Measurements from ENCODE around the gene SPOCD1. TPM values are rescaled to one million over a fixed set of nuclear protein-coding genes. Genes with fewer than 3 reads are reported as not detected.

SPOCD1 gene
- total and polyA plus RNA-seq, 8 donors, result 0.32 to 10.9 (median 0.55) TPM

DNA sequence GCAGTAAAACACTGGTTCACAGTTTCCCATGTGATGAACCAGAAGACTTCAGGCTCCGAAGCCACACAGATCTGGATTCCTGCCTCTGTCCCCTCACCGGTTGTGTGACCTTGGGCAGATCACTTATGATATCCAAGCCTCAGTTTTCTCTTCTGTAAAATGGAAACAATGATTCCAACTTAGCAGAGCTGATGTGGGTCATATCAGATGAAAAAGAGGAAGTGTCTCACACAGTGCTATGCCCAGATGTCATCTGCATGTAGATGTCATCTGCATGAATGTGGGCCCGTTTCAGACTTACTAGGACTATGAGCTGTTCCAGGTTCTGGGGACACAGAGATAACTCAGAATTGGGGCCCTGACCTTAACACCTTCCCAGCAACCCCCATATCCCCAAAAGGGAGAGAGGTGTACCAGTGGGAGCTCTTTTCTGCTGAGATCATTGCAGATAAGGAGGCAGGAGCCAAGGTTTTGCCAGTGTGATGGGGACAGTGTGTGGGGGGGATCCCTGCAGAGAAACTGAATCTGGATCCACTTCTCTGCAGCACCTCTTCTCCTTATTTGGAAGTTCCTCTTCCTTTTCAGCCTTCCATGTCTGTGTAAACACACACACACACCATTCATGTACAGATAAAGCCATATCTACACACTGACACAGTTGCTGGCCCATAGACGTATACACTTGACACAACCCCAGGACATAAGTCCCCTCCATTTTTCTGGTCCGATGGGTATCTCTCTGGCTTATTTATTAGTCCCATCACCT lies 46.7 kb downstream of the SPOCD1 start:
- Histone ChIP-seq H3K36me3 (no peaks in the 10 kb centered on the region), H3K4me1 (peaks cover 7 to 23% of the 10 kb centered on the region in 2 donors), H3K9me3 (no peaks in the 10 kb centered on the region), H3K27me3 (peaks cover 33 to 97% of the 10 kb centered on the region in 2 donors), H3K4me3 (no peak overlapping the region), H3K27ac (no peak overlapping the region)
- intact Hi-C loops (cut with DNase I), result no loop called here
- no peak for DNase-seq
- ATAC-seq, result no peak
- TF ChIP-seq CTCF (IDR thresholded peaks at IDR 0.05), result no peak

DNA sequence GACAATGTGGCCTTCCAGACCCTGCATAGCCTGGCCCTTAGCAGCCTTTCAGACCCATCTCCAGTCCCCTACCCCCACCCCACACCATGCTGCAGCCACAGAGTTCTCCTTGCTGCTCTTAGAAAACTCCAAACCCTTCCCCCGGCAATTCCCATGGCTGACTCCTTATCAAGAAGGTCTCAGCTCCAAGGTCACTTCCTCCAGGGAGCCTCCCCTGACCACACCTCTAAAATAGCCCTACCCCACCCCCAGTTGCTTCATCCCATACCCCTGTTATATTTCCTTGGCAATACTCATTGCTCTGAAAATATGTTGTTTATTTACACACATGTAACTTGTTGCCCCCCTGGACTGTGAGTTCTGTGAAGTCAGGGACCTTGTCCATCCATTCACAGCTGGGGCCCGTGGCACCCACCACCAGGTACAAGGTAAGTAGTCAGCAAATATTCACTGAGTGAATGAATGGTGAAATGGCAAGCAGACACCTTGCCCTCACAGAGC lies 47.4 kb downstream of the SPOCD1 start:
- peaks cover 27 to 95% of the 10 kb centered on the region in 2 donors for H3K27me3 ChIP-seq
- no peaks in the 10 kb centered on the region for H3K9me3 ChIP-seq
- ATAC-seq, result no peak
- intact Hi-C loops (cut with DNase I), result no loop called here
- DNase-seq, result no peak
- no peaks in the 10 kb centered on the region for H3K36me3 ChIP-seq
- no peak overlapping the region for H3K27ac ChIP-seq
- H3K4me3 ChIP-seq, result no peak overlapping the region
- no peak for TF ChIP-seq CTCF (IDR thresholded peaks at IDR 0.05)
- peaks cover 7 to 27% of the 10 kb centered on the region in 2 donors for H3K4me1 ChIP-seq

- Histone ChIP-seq H3K27ac (no peak overlapping the region), H3K9me3 (no peaks in the 10 kb centered on the region), H3K4me3 (no peak overlapping the region), H3K36me3 (no peaks in the 10 kb centered on the region), H3K4me1 (peaks cover 2 to 28% of the 10 kb centered on the region in 2 donors), H3K27me3 (peaks cover 22 to 95% of the 10 kb centered on the region in 2 donors)
- ATAC-seq, result no peak
- peak in 1 of 4 donors; percentile 47 for DNase-seq
- intact Hi-C loops (cut with DNase I), result no loop called here
- no peak for TF ChIP-seq CTCF (IDR thresholded peaks at IDR 0.05)
Measured at GRCh38 chr1:31767225-31767624, 48.6 kb downstream of the SPOCD1 start.

DNA sequence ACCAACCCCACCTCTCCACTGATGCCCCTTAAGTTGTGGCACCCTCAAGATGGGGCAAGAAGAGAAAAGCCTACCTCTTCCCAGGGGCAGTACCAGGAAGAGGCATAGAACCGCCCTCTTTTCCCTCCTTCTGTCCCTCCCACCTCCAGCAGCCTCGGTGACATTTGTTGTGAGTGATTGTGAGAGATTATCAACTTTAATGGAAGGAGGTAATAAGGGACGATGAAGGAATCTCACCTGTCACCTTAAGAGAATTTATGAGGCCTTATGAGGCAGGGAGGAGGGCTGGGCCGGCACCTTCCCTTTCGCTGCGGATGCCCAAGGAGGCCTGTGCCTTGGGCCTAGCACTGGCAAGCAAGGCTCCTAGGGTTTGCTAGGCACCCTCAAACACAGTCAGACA lies 50.3 kb downstream of the SPOCD1 start:
- Histone ChIP-seq H3K27me3 (peaks cover 28 to 95% of the 10 kb centered on the region in 2 donors), H3K27ac (no peak overlapping the region), H3K36me3 (no peaks in the 10 kb centered on the region), H3K4me1 (peaks cover 7 to 36% of the 10 kb centered on the region in 2 donors), H3K4me3 (no peak overlapping the region), H3K9me3 (no peaks in the 10 kb centered on the region)
- intact Hi-C loops (cut with DNase I), result no loop called here
- ATAC-seq, result no peak
- no peak for DNase-seq
- no peak for TF ChIP-seq CTCF (IDR thresholded peaks at IDR 0.05)

DNA sequence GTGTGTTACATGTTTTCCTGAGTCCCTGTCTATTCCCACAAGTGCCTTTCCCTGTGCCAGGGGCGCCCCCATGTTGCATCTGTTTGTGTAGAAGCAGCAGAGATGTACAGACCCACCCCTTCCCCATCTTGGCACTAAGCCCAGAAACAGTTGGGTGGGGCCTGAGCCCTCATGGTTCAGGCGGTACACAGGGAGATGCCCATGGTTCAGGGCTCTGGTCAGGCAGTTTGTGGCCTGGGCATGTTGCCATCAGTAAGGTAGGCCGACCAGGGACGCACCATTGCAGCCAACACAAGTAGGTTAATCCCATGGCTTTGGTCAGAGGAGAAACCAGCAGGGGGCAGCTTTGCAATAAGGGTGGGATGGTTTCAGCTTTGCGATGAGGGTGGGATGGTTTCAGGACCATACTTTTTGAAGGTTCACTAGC lies 50.8 kb downstream of the SPOCD1 start:
- peaks cover 7 to 38% of the 10 kb centered on the region in 2 donors for H3K4me1 ChIP-seq

More for the DNA sequence above, 50.8 kb downstream of the SPOCD1 start:
- ATAC-seq, result no peak
- DNase-seq, result peak in 1 of 4 donors; percentile 34
- no peak overlapping the region for H3K27ac ChIP-seq
- H3K36me3 ChIP-seq, result no peaks in the 10 kb centered on the region
- H3K9me3 ChIP-seq, result no peaks in the 10 kb centered on the region
- no peak overlapping the region for H3K4me3 ChIP-seq
- intact Hi-C loops (cut with DNase I), result no loop called here
- peaks cover 31 to 95% of the 10 kb centered on the region in 2 donors for H3K27me3 ChIP-seq
- no peak for TF ChIP-seq CTCF (IDR thresholded peaks at IDR 0.05)

Data from left lung (tissue), 10 donors.